ENCODE measurements around the gene GPR39. TPM values are rescaled to one million over a fixed set of nuclear protein-coding genes. Genes with fewer than 3 reads are reported as not detected.

GPR39 gene
- total RNA-seq, 4 donors from 2014 or later: 0.76 to 1.3 (median 1.2) TPM

GRCh38 chr2:132442278-132442677 is 25.7 kb downstream of the GPR39 start:
- no peak for TF ChIP-seq POLR2A (IDR thresholded peaks at IDR 0.05)
- TF ChIP-seq CTCF (IDR thresholded peaks at IDR 0.05): no peak
- Histone ChIP-seq H3K27ac (no peak overlapping the region), H3K36me3 (no peaks in the 10 kb centered on the region), H3K27me3 (no peaks in the 10 kb centered on the region), H3K4me1 (peaks cover 0 to 18% (median 5%) of the 10 kb centered on the region in 3 donors), H3K9me3 (no peaks in the 10 kb centered on the region), H3K4me3 (no peak overlapping the region)
- 74 to 84% methylated on average over 4 to 6 of the region's 7 CpGs for WGBS, 2 donors
- no peak for DNase-seq
- intact Hi-C loops (cut with DNase I): no loop called here

- no peak overlapping the region for H3K4me3 ChIP-seq
- no peak for DNase-seq
- H3K27ac ChIP-seq: no peak overlapping the region
- intact Hi-C loops (cut with DNase I): no loop called here
- H3K36me3 ChIP-seq: no peaks in the 10 kb centered on the region
- peaks cover 0 to 15% (median 5%) of the 10 kb centered on the region in 3 donors for H3K4me1 ChIP-seq
- no peak for TF ChIP-seq POLR2A (IDR thresholded peaks at IDR 0.05)
- no peak for TF ChIP-seq CTCF (IDR thresholded peaks at IDR 0.05)
- no peaks in the 10 kb centered on the region for H3K27me3 ChIP-seq
- H3K9me3 ChIP-seq: no peaks in the 10 kb centered on the region
- 89 to 96% methylated on average over 4 of the region's 4 CpGs for WGBS, 2 donors
Observed at GRCh38 chr2:132443106-132443505, 26.5 kb downstream of the GPR39 start.

- no peaks in the 10 kb centered on the region for H3K36me3 ChIP-seq
- WGBS, 2 donors: 66 to 69% methylated on average over 2 of the region's 2 CpGs
- peaks cover 0 to 6% (median 0%) of the 10 kb centered on the region in 3 donors for H3K4me1 ChIP-seq
- intact Hi-C loops (cut with DNase I): no loop called here
- H3K27me3 ChIP-seq: no peaks in the 10 kb centered on the region
- H3K4me3 ChIP-seq: no peak overlapping the region
- no peak for DNase-seq
- no peak for TF ChIP-seq POLR2A (IDR thresholded peaks at IDR 0.05)
- no peak overlapping the region for H3K27ac ChIP-seq
- H3K9me3 ChIP-seq: no peaks in the 10 kb centered on the region
Observed at GRCh38 chr2:132446444-132446843, 29.8 kb downstream of the GPR39 start.

GRCh38 chr2:132448331-132448730 is 31.7 kb downstream of the GPR39 start:
- H3K4me3 ChIP-seq: no peak overlapping the region
- H3K36me3 ChIP-seq: no peaks in the 10 kb centered on the region
- H3K27ac ChIP-seq: no peak overlapping the region
- H3K9me3 ChIP-seq: peaks cover 0 to 2% (median 0%) of the 10 kb centered on the region in 3 donors
- 8 to 23% methylated on average over 6 of the region's 6 CpGs for WGBS, 2 donors
- no peaks in the 10 kb centered on the region for H3K27me3 ChIP-seq
- no peak for TF ChIP-seq POLR2A (IDR thresholded peaks at IDR 0.05)
- TF ChIP-seq CTCF (IDR thresholded peaks at IDR 0.05): no peak
- intact Hi-C loops (cut with DNase I): no loop called here
- no peak for DNase-seq
- H3K4me1 ChIP-seq: peaks cover 0 to 6% (median 0%) of the 10 kb centered on the region in 3 donors

- intact Hi-C loops (cut with DNase I): no loop called here
- TF ChIP-seq CTCF (IDR thresholded peaks at IDR 0.05) (peak in 5 of 6 experiments; percentile 26 to 50 (median 30)), POLR2A (IDR thresholded peaks at IDR 0.05) (no peak)
- WGBS, 2 donors: 72 to 85% methylated on average over 4 of the region's 4 CpGs
- peaks cover 0 to 6% (median 0%) of the 10 kb centered on the region in 3 donors for H3K4me1 ChIP-seq
- no peaks in the 10 kb centered on the region for H3K27me3 ChIP-seq
- H3K36me3 ChIP-seq: no peaks in the 10 kb centered on the region
- H3K4me3 ChIP-seq: no peak overlapping the region
- no peak overlapping the region for H3K27ac ChIP-seq
- H3K9me3 ChIP-seq: peaks cover 0 to 6% (median 0%) of the 10 kb centered on the region in 3 donors
- DNase-seq: no peak
Observed at GRCh38 chr2:132448771-132449170, 32.2 kb downstream of the GPR39 start.

GRCh38 chr2:132449868-132450267 is 33.3 kb downstream of the GPR39 start:
- peaks cover 0 to 8% (median 0%) of the 10 kb centered on the region in 3 donors for H3K9me3 ChIP-seq
- peaks cover 0 to 6% (median 0%) of the 10 kb centered on the region in 3 donors for H3K4me1 ChIP-seq
- H3K27me3 ChIP-seq: no peaks in the 10 kb centered on the region
- no peak overlapping the region for H3K27ac ChIP-seq
- TF ChIP-seq CTCF (IDR thresholded peaks at IDR 0.05) (no peak), POLR2A (IDR thresholded peaks at IDR 0.05) (no peak)
- DNase-seq: no peak
- intact Hi-C loops (cut with DNase I): no loop called here
- no peak overlapping the region for H3K4me3 ChIP-seq
- 86% methylated on average over 1 of the region's 1 CpG for WGBS, 2 donors
- H3K36me3 ChIP-seq: no peaks in the 10 kb centered on the region

All from esophagus squamous epithelium (tissue), 5 donors.